IPS-NIHi11 (cell line): ENCODE results near the gene POLE.

ENCODE experiments used
- DNase-seq: peaks from one replicate; pipeline ENCODE4 v3.0.0; 2012; ENCODE audit warnings: mixed read lengths, low spot score

The POLE gene

GRCh38 chr12:132593938-132594358, 93.2 kb downstream of the POLE start:
- DNase-seq: peak; percentile 91

GRCh38 chr12:132593521-132593920, 93.6 kb downstream of the POLE start:
- DNase-seq: no peak

GRCh38 chr12:132593071-132593470, 94.1 kb downstream of the POLE start:
- DNase-seq: no peak

GRCh38 chr12:132592282-132592970, 94.7 kb downstream of the POLE start:
- DNase-seq: no peak

GRCh38 chr12:132591107-132591935, 95.8 kb downstream of the POLE start:
- DNase-seq: no peak

- no peak for DNase-seq
These were observed 98.1 kb downstream of the POLE start for GRCh38 chr12:132588821-132589669.

- DNase-seq: no peak
These were observed 98.8 kb downstream of the POLE start for GRCh38 chr12:132588319-132588718.

GRCh38 chr12:132587781-132588180, 99.4 kb downstream of the POLE start:
- DNase-seq: no peak

- DNase-seq: no peak
These were observed 100.2 kb downstream of the POLE start for GRCh38 chr12:132586929-132587328.

- peak; percentile 17 for DNase-seq
These were observed 102.0 kb downstream of the POLE start for GRCh38 chr12:132585177-132585576.

- peak; percentile 23 for DNase-seq
These were observed 102.7 kb downstream of the POLE start for GRCh38 chr12:132584429-132584828.

GRCh38 chr12:132583736-132584135, 103.4 kb downstream of the POLE start:
- DNase-seq: peak; percentile 79

- DNase-seq: peak; percentile 71
These were observed 103.8 kb downstream of the POLE start for GRCh38 chr12:132583411-132583710.

- DNase-seq: peak; percentile 44
These were observed 104.3 kb downstream of the POLE start for GRCh38 chr12:132582582-132583410.

GRCh38 chr12:132582058-132582420, 105.1 kb downstream of the POLE start:
- peak; percentile 84 for DNase-seq

- DNase-seq: peak; percentile 51
These were observed 105.6 kb downstream of the POLE start for GRCh38 chr12:132581348-132582057.

- peak; percentile 13 for DNase-seq
These were observed 106.3 kb downstream of the POLE start for GRCh38 chr12:132580701-132581292.

GRCh38 chr12:132579744-132580143, 107.4 kb downstream of the POLE start:
- no peak for DNase-seq

GRCh38 chr12:132578826-132579225, 108.3 kb downstream of the POLE start:
- no peak for DNase-seq

GRCh38 chr12:132578118-132578517, 109.0 kb downstream of the POLE start:
- DNase-seq: no peak
